Progenitor cell of endocrine pancreas (in vitro differentiated cells): ENCODE results near the gene TMEM129. TPM values are rescaled to one million over a fixed set of nuclear protein-coding genes. Genes with fewer than 3 reads are reported as not detected.
"Not testable (repeated sequence)": the region's sequence is repeated elsewhere in the genome, so short reads cannot be mapped to it uniquely, and the experiment has no call there.

Experiments
- DNase-seq: peaks from one replicate; pipeline ENCODE4 v3.0.0; 2021; ENCODE audit warnings: low spot score; ENCODE audit not compliant: unreplicated experiment
- H3K27ac Mint-ChIP-seq: 2 replicates; pipeline ENCODE4 v1.8.0; 2021; ENCODE audit warnings: mild to moderate bottlenecking, moderate library complexity, mixed read lengths
- H3K27me3 Mint-ChIP-seq: 2 replicates; pipeline ENCODE4 v1.8.0; 2021; ENCODE audit warnings: mixed read lengths
- H3K36me3 Mint-ChIP-seq: 2 replicates; pipeline ENCODE4 v1.8.0; 2022; ENCODE audit warnings: mixed read lengths; ENCODE audit not compliant: insufficient read depth
- H3K4me1 Mint-ChIP-seq: 2 replicates; pipeline ENCODE4 v1.8.0; 2021; ENCODE audit warnings: low read depth, mixed read lengths
- H3K4me3 Mint-ChIP-seq: 2 replicates; pipeline ENCODE4 v1.8.0; 2021; ENCODE audit warnings: low read depth, mild to moderate bottlenecking, moderate library complexity, mixed read lengths
- H3K9me3 Mint-ChIP-seq: 2 replicates; pipeline ENCODE4 v1.8.0; 2021; ENCODE audit warnings: low read depth, mixed read lengths
- CTCF ChIP-seq: fragments of 200-600 bp; sonication (generic); IDR thresholded peaks from one replicate; pipeline ENCODE4 v1.5.0; 2021; ENCODE audit warnings: antibody characterized with exemption, mild to moderate bottlenecking; ENCODE audit not compliant: unreplicated experiment
- total RNA-seq: library from RNA; stranded (reverse); gene quantifications from 2 replicates; pipeline ENCODE4 v1.2.1, GENCODE V29; 2021

The TMEM129 gene
- total RNA-seq, 1 donor from 2014 or later, result 30.0 TPM

DNA sequence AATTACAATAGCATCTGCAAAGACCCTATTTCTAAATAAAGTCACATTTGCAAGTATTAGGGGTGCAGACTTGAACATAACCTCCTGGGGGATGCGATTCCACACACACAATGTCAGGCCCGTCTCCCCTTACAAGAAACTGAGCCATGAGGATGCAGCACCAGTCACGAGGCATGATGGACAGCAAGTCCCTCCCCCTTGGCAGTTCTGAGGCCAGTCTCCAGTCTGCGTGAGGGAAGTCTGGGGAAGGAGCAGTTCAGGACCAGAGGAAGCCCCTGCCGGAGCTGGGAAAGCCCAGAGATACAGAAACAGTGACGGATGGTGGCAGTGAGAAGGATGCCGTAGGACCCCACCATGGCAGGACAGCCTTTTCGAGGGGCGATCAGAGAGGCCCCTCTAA, 46.4 kb downstream of the TMEM129 start:
- Mint-ChIP-seq H3K4me3 (no peak overlapping the region), H3K27ac (no peak overlapping the region), H3K9me3 (no peaks in the 10 kb centered on the region), H3K4me1 (no peaks in the 10 kb centered on the region), H3K27me3 (peaks cover 16% of the 10 kb centered on the region), H3K36me3 (no peaks in the 10 kb centered on the region)
- no peak for DNase-seq
- TF ChIP-seq CTCF, result no peak

DNA sequence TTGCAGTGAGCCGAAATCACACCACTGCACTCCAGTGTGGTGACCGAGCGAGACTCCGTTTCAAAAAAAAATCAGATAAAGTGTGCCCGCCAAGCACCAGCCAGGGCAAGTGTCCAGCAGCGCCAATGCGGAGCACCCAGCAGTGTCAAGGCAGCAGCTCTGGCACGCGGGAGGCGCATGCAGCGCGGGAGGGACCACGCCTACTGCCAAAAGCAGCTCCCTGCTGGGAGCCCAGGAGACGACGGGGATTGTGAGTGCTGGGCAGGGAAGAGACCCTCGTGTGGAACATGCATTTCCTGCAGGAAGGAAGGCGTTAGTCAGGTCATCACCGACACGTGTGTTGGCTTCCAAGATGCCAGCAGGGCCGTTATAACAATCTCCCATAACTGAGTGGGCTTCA, 47.5 kb downstream of the TMEM129 start:
- Mint-ChIP-seq H3K27ac (no peak overlapping the region), H3K9me3 (no peaks in the 10 kb centered on the region), H3K27me3 (peaks cover 16% of the 10 kb centered on the region), H3K36me3 (no peaks in the 10 kb centered on the region), H3K4me1 (no peaks in the 10 kb centered on the region), H3K4me3 (no peak overlapping the region)
- DNase-seq, result no peak
- no peak for TF ChIP-seq CTCF

DNA sequence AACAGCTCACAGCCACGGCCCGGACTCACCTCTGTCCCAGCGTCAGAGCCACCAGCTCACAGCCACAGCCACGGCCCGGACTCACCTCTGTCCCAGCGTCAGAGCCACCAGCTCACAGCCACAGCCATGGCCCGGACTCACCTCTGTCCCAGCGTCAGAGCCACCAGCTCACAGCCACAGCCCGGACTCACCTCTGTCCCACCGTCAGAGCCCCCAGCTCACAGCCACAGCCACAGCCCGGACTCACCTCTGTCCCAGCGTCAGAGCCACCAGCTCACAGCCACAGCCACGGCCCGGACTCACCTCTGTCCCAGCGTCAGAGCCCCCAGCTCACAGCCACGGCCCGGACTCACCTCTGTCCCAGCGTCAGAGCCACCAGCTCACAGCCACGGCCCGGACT, 50.1 kb downstream of the TMEM129 start:
- H3K27me3 Mint-ChIP-seq, H3K4me1 Mint-ChIP-seq, H3K9me3 Mint-ChIP-seq, H3K27ac Mint-ChIP-seq, H3K4me3 Mint-ChIP-seq, H3K36me3 Mint-ChIP-seq, DNase-seq: not testable (repeated sequence)

- Mint-ChIP-seq H3K36me3 (no peaks in the 10 kb centered on the region), H3K27me3 (peaks cover 4% of the 10 kb centered on the region), H3K9me3 (no peaks in the 10 kb centered on the region), H3K27ac (no peak overlapping the region), H3K4me3 (no peak overlapping the region), H3K4me1 (no peaks in the 10 kb centered on the region)
- no peak for TF ChIP-seq CTCF
- no peak for DNase-seq
These were observed 50.8 kb downstream of the TMEM129 start for GRCh38 chr4:1670279-1670678.

DNA sequence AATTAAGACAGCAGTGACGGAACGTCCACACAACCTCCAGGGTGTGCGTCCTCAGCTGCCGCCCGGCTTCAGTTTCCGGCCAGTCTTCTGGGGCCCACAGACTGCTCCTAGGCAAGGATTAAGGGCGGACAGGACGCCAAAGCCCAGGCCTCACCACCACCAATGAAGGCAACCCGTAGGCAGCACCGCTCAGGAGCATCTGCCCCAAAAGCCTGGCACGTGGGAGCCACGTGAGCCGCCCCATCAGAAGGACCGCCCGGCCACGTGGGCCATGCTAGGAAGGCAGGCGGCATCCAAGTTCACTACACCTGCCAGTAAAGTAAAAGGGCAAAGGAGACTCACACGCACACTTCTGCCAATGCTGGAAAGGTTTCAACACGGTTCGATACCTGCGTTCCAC, 51.3 kb downstream of the TMEM129 start:
- no peaks in the 10 kb centered on the region for H3K9me3 Mint-ChIP-seq
- peaks cover 2% of the 10 kb centered on the region for H3K27me3 Mint-ChIP-seq
- H3K27ac Mint-ChIP-seq, result no peak overlapping the region
- no peaks in the 10 kb centered on the region for H3K36me3 Mint-ChIP-seq
- no peak for TF ChIP-seq CTCF
- no peak overlapping the region for H3K4me3 Mint-ChIP-seq
- no peak for DNase-seq
- H3K4me1 Mint-ChIP-seq, result no peaks in the 10 kb centered on the region

- no peak overlapping the region for H3K4me3 Mint-ChIP-seq
- H3K27ac Mint-ChIP-seq, result no peak overlapping the region
- no peaks in the 10 kb centered on the region for H3K36me3 Mint-ChIP-seq
- no peaks in the 10 kb centered on the region for H3K4me1 Mint-ChIP-seq
- no peak for TF ChIP-seq CTCF
- H3K9me3 Mint-ChIP-seq, result no peaks in the 10 kb centered on the region
- no peaks in the 10 kb centered on the region for H3K27me3 Mint-ChIP-seq
- no peak for DNase-seq
These were observed 51.9 kb downstream of the TMEM129 start for GRCh38 chr4:1669270-1669669.
